MM.1S (cell line): ENCODE measurements around the gene PEX14.

Source experiments
- CTCF ChIP-seq: fragments of 300-600 bp; sonication (generic); IDR thresholded peaks from 2 replicates; pipeline ENCODE4 v1.5.1; 2016; ENCODE audit warnings: antibody characterized with exemption, low read length, mixed read lengths
- EZH2 ChIP-seq: fragments of 300-600 bp; sonication (generic); optimal IDR thresholded peaks from 2 replicates; pipeline ENCODE3; 2017; ENCODE audit warnings: low read depth, mild to moderate bottlenecking, antibody characterized with exemption, low read length, mixed read lengths
- EZH2phosphoT487 ChIP-seq: fragments of 300-600 bp; sonication (generic); IDR thresholded peaks from 2 replicates; pipeline ENCODE4 v1.6.1; 2018; ENCODE audit warnings: antibody characterized with exemption, low read length

DNA sequence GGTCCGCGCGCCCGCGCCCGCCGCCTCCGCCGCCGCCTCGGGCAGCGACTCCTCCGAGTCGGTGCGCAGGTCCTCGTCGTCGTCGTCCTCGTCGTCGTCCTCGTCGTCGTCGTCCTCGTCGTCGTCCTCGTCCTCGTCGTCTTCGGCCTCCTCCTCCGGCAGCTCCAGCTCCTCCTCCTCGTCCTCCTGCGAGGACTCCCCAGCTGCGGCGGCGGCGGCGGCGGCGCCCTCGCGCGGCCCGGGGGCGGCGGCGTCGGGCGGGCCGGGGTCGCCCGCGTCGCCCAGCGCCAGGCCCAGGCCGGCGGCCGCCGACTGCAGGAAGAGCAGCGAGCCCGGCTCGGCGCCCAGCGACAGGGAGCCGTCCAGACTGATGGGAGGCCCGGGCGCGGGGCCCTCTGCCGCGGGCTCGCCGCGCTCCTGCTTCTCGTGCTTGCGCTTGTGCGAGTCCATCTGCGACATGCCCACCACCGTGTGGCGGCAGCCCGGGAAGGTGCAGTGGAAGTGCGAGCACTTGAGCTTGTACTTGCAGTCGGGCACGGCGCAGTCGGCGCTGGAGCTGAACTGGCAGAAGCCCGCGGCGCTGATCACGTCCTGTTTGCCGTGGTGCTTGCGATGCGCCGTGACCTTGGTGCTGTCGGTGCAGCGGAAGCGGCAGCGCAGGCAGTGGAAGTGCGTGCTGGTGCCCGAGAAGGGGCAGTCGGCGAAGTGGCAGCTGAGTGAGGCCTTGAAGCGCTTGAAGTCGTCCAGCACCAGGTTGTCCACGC is 164.4 kb downstream of the PEX14 start:
- TF ChIP-seq CTCF: no peak
- no peak for TF ChIP-seq EZH2
- TF ChIP-seq EZH2phosphoT487: no peak
